KMS-11 (cell line): ENCODE measurements around the gene TEAD1.

Experiments used
- H2AFZ ChIP-seq: fragments of 200-600 bp; sonication (generic); 2 replicates; pipeline ENCODE4 v1.6.1; 2016; ENCODE audit warnings: antibody characterized with exemption, mixed run types, low read depth
- H3K27ac ChIP-seq: fragments of 200-600 bp; sonication (generic); 2 replicates; pipeline ENCODE4 v1.6.1; 2016; ENCODE audit warnings: mild to moderate bottlenecking, mixed run types
- H3K27me3 ChIP-seq: fragments of 200-600 bp; sonication (generic); 2 replicates; pipeline ENCODE4 v1.6.1; 2017; ENCODE audit warnings: mild to moderate bottlenecking, low read depth, mixed run types, moderate library complexity; ENCODE audit not compliant: insufficient read depth
- H3K36me3 ChIP-seq: fragments of 200-600 bp; sonication (generic); 2 replicates; pipeline ENCODE4 v1.6.1; 2017; ENCODE audit warnings: mild to moderate bottlenecking, mixed run types; ENCODE audit not compliant: insufficient read depth
- H3K4me1 ChIP-seq: fragments of 200-600 bp; sonication (generic); 2 replicates; pipeline ENCODE4 v1.6.1; 2016; ENCODE audit warnings: mild to moderate bottlenecking, low read depth, mixed run types; ENCODE audit not compliant: poor library complexity, severe bottlenecking
- H3K4me2 ChIP-seq: fragments of 200-600 bp; sonication (generic); 2 replicates; pipeline ENCODE4 v1.7.0; 2016; ENCODE audit warnings: mild to moderate bottlenecking, mixed run types
- H3K4me3 ChIP-seq: fragments of 200-600 bp; sonication (generic); IDR thresholded peaks from 2 replicates; pipeline ENCODE4 v1.6.1; 2017; ENCODE audit warnings: low read depth, low read length, mixed read lengths; ENCODE audit not compliant: insufficient read depth
- H3K79me2 ChIP-seq: fragments of 200-600 bp; sonication (generic); 2 replicates; pipeline ENCODE4 v1.6.1; 2016; ENCODE audit warnings: low read depth, mixed run types; ENCODE audit not compliant: insufficient read depth
- H3K9ac ChIP-seq: fragments of 200-600 bp; sonication (generic); 2 replicates; pipeline ENCODE4 v1.6.1; 2016; ENCODE audit warnings: mild to moderate bottlenecking, mixed run types
- H4K20me1 ChIP-seq: fragments of 200-600 bp; sonication (generic); 2 replicates; pipeline ENCODE4 v1.6.1; 2016; ENCODE audit warnings: mild to moderate bottlenecking, mixed run types; ENCODE audit not compliant: insufficient read depth
- CTCF ChIP-seq: fragments of 200-600 bp; sonication (generic); conservative IDR thresholded peaks from 2 replicates; pipeline ENCODE4 v1.6.1; 2017; ENCODE audit warnings: low read depth, mild to moderate bottlenecking, antibody characterized with exemption, low read length, moderate library complexity, mixed read lengths

Gene TEAD1

GRCh38 chr11:12787847-12788246, 113.6 kb downstream of the TEAD1 start:
- Histone ChIP-seq H3K4me3 (no peak overlapping the region), H3K27ac (no peak overlapping the region), H3K36me3 (no peaks in the 10 kb centered on the region), H3K27me3 (no peaks in the 10 kb centered on the region), H2AFZ (no peak overlapping the region), H3K4me2 (no peak overlapping the region), H4K20me1 (no peaks in the 10 kb centered on the region), H3K79me2 (peaks cover 16% of the 10 kb centered on the region), H3K4me1 (peaks cover 14% of the 10 kb centered on the region), H3K9ac (no peak overlapping the region)
- TF ChIP-seq CTCF, result no peak

GRCh38 chr11:12789054-12789453, 114.8 kb downstream of the TEAD1 start:
- Histone ChIP-seq H3K9ac (no peak overlapping the region), H3K27ac (no peak overlapping the region), H3K27me3 (no peaks in the 10 kb centered on the region), H3K4me2 (no peak overlapping the region), H3K4me3 (no peak overlapping the region), H3K36me3 (no peaks in the 10 kb centered on the region), H3K79me2 (peaks cover 16% of the 10 kb centered on the region), H2AFZ (no peak overlapping the region), H3K4me1 (peaks cover 14% of the 10 kb centered on the region), H4K20me1 (no peaks in the 10 kb centered on the region)
- TF ChIP-seq CTCF, result no peak

GRCh38 chr11:12789596-12790215, 115.5 kb downstream of the TEAD1 start:
- Histone ChIP-seq H3K4me2 (no peak overlapping the region), H3K4me3 (no peak overlapping the region), H3K79me2 (peaks cover 16% of the 10 kb centered on the region), H3K27me3 (no peaks in the 10 kb centered on the region), H3K27ac (no peak overlapping the region), H4K20me1 (no peaks in the 10 kb centered on the region), H3K36me3 (no peaks in the 10 kb centered on the region), H3K4me1 (peaks cover 14% of the 10 kb centered on the region), H3K9ac (no peak overlapping the region), H2AFZ (no peak overlapping the region)
- no peak for TF ChIP-seq CTCF

- H2AFZ ChIP-seq, result no peak overlapping the region
- no peak for TF ChIP-seq CTCF
- H3K27ac ChIP-seq, result no peak overlapping the region
- H3K27me3 ChIP-seq, result no peaks in the 10 kb centered on the region
- peaks cover 7% of the 10 kb centered on the region; the same call in 1 of the 2 replicates for H3K79me2 ChIP-seq
- H3K4me1 ChIP-seq, result peaks cover 14% of the 10 kb centered on the region
- no peak overlapping the region for H3K4me2 ChIP-seq
- no peaks in the 10 kb centered on the region for H4K20me1 ChIP-seq
- H3K4me3 ChIP-seq, result no peak overlapping the region
- H3K36me3 ChIP-seq, result no peaks in the 10 kb centered on the region
- H3K9ac ChIP-seq, result no peak overlapping the region
Observed at GRCh38 chr11:12790861-12791616, 116.8 kb downstream of the TEAD1 start.
